CD4-positive, alpha-beta memory T cell (primary cell): ENCODE measurements around the gene HLX. TPM values are rescaled to one million over a fixed set of nuclear protein-coding genes. Genes with fewer than 3 reads are reported as not detected.
A peak's percentile ranks its signal among the peaks of the same experiment; 100 is the strongest.

Experiments used
- CTCF ChIA-PET: fragments of 350-600 bp; sonication (Branson Sonifier 250); formaldehyde crosslinking; loops from one replicate; lab custom pipeline; 2021; ENCODE audit warnings: inconsistent platforms; ENCODE audit not compliant: partially characterized antibody; lab: Charles Lee
- POLR2A ChIA-PET: fragments of 350-600 bp; sonication (Branson Sonifier 250); formaldehyde crosslinking; loops from one replicate; lab custom pipeline; 2021; ENCODE audit not compliant: partially characterized antibody; lab: Charles Lee
- DNase-seq, 5 donors: peaks; one replicate each; pipeline versions ENCODE4 v3.0.0 to v3.0.0-alpha.2; 2020 to 2022; ENCODE audit warnings: mixed read lengths in 1 of 5
- H3K27ac ChIP-seq: one replicate; pipeline ENCODE4 v1.7.0; 2013; ENCODE audit warnings: low read depth, low read length
- H3K27me3 ChIP-seq: 2 replicates; pipeline ENCODE4 v1.7.0; 2013; ENCODE audit warnings: mild to moderate bottlenecking, low read length, moderate library complexity; ENCODE audit not compliant: insufficient read depth
- H3K36me3 ChIP-seq: 2 replicates; pipeline ENCODE4 v1.7.0; 2013; ENCODE audit warnings: mild to moderate bottlenecking, low read length, moderate library complexity; ENCODE audit not compliant: insufficient read depth
- H3K4me1 ChIP-seq: 2 replicates; pipeline ENCODE4 v1.7.0; 2013; ENCODE audit warnings: mild to moderate bottlenecking, low read length, moderate library complexity; ENCODE audit not compliant: insufficient read depth
- H3K4me3 ChIP-seq, 2 donors: one replicate each; pipeline ENCODE4 v1.7.0; 2013; ENCODE audit warnings: low read length in 2 of 2, mild to moderate bottlenecking in 1 of 2
- H3K9me3 ChIP-seq, 2 donors: one replicate each; pipeline ENCODE4 v1.7.0; 2013; ENCODE audit warnings: low read length in 2 of 2, control low read depth in 1 of 2; ENCODE audit not compliant: control insufficient read depth in 1 of 2
- H3K27ac Mint-ChIP-seq, 7 donors: one replicate each; pipeline ENCODE4 v1.8.0; 2020 to 2021; ENCODE audit warnings: mixed read lengths in 7 of 7, mild to moderate bottlenecking in 6 of 7, inconsistent platforms in 3 of 7, moderate library complexity in 3 of 7
- H3K27me3 Mint-ChIP-seq, 2 donors: one replicate each; pipeline ENCODE4 v1.8.0; 2020 to 2021; ENCODE audit warnings: mixed read lengths in 2 of 2
- H3K36me3 Mint-ChIP-seq, 2 donors: one replicate each; pipeline ENCODE4 v1.8.0; 2020 to 2021; ENCODE audit warnings: mixed read lengths in 2 of 2, inconsistent platforms in 1 of 2, mild to moderate bottlenecking in 1 of 2
- H3K4me1 Mint-ChIP-seq, 4 donors: one replicate each; pipeline ENCODE4 v1.8.0; 2020 to 2021; ENCODE audit warnings: mixed read lengths in 4 of 4, mild to moderate bottlenecking in 1 of 4
- H3K4me3 Mint-ChIP-seq, 8 donors: one replicate each; pipeline ENCODE4 v1.8.0; 2020 to 2021; ENCODE audit warnings: mixed read lengths in 8 of 8, mild to moderate bottlenecking in 7 of 8, moderate library complexity in 6 of 8, inconsistent platforms in 3 of 8
- H3K9me3 Mint-ChIP-seq, 8 donors: one replicate each; pipeline ENCODE4 v1.8.0; 2020 to 2021; ENCODE audit warnings: mixed read lengths in 8 of 8, mild to moderate bottlenecking in 5 of 8, inconsistent platforms in 3 of 8, moderate library complexity in 1 of 8
- intact Hi-C: fragments of 100-400 bp; cut with micrococcal nuclease; formaldehyde crosslinking; loops from one replicate; pipeline ENCODE4 v1.15.1; 2023
- polyA plus RNA-seq, 2 donors: library from polyadenylated mRNA; unstranded; fragments of 300-500 nt; fragmentation: Illumina TruSeq; gene quantifications; one replicate each; pipeline ENCODE4 v1.2.3, GENCODE V29; 2021
- total RNA-seq, 2 experiments: library from RNA; stranded (reverse); gene quantifications; one replicate each; pipeline ENCODE4 v1.2.3, GENCODE V29; 2021

The HLX gene
- total and polyA plus RNA-seq, 4 experiments from 2014 or later = 0.14 to 0.20 TPM; not detected in 2

- intact Hi-C loops = no loop called here
Observed at GRCh38 chr1:220877377-220878095, 1.7 kb upstream of the HLX start.

GRCh38 chr1:220878191-220879075 is 810 bp upstream of the HLX start:
- ChIA-PET CTCF (interaction anchor here (0.6 to 1.2 kb wide), 2 partner anchors 10 to 98 kb away, joined by 3 read pairs; no protein-coding TSS in a partner anchor), POLR2A (no interaction called here)
- Histone ChIP-seq H3K27me3 (peaks cover 27% of the 10 kb centered on the region), H3K27ac (no peak overlapping the region), H3K9me3 (no peaks in the 10 kb centered on the region), H3K4me1 (peaks cover 31% of the 10 kb centered on the region), H3K4me3 (no peak overlapping the region), H3K36me3 (no peaks in the 10 kb centered on the region)
- DNase-seq = no peak
- Mint-ChIP-seq H3K4me3 (peak overlapping the region; percentile 64 to 85 (median 72)), H3K36me3 (no peaks in the 10 kb centered on the region), H3K4me1 (peaks cover 16 to 37% (median 26%) of the 10 kb centered on the region in 4 donors), H3K27me3 (peaks cover 58 to 59% of the 10 kb centered on the region in 2 donors), H3K27ac (no peak overlapping the region), H3K9me3 (peaks cover 0 to 4% (median 0%) of the 10 kb centered on the region in 8 donors)
- intact Hi-C loops = no loop called here

More at GRCh38 chr1:220877377-220878095, 1.7 kb upstream of the HLX start:
- no peaks in the 10 kb centered on the region for H3K9me3 ChIP-seq
- no peak for DNase-seq
- Mint-ChIP-seq H3K4me3 (peak overlapping the region in 5 of 8 donors; percentile 18 to 85 (median 73)), H3K27me3 (peaks cover 56 to 58% of the 10 kb centered on the region in 2 donors), H3K27ac (no peak overlapping the region), H3K36me3 (no peaks in the 10 kb centered on the region), H3K9me3 (peaks cover 0 to 4% (median 0%) of the 10 kb centered on the region in 8 donors), H3K4me1 (peaks cover 16 to 37% (median 26%) of the 10 kb centered on the region in 4 donors)
- no peak overlapping the region for H3K4me3 ChIP-seq
- H3K27me3 ChIP-seq = peaks cover 25% of the 10 kb centered on the region
- H3K27ac ChIP-seq = no peak overlapping the region
- ChIA-PET POLR2A (no interaction called here), CTCF (interaction anchor here (1.2 kb wide), 1 partner anchor 9 kb away, joined by 3 read pairs; no protein-coding TSS in a partner anchor)
- H3K36me3 ChIP-seq = no peaks in the 10 kb centered on the region
- peaks cover 31% of the 10 kb centered on the region for H3K4me1 ChIP-seq

GRCh38 chr1:220879509-220880361 is 492 bp downstream of the HLX start:
- Mint-ChIP-seq H3K4me3 (peak overlapping the region; percentile 46 to 85 (median 74)), H3K36me3 (no peaks in the 10 kb centered on the region), H3K27me3 (peaks cover 56 to 64% of the 10 kb centered on the region in 2 donors), H3K9me3 (peaks cover 0 to 4% (median 1%) of the 10 kb centered on the region in 8 donors), H3K4me1 (peaks cover 16 to 37% (median 26%) of the 10 kb centered on the region in 4 donors), H3K27ac (no peak overlapping the region)
- intact Hi-C loops = no loop called here
- H3K36me3 ChIP-seq = no peaks in the 10 kb centered on the region
- DNase-seq = no peak
- H3K27me3 ChIP-seq = peaks cover 27% of the 10 kb centered on the region
- ChIA-PET CTCF (no interaction called here), POLR2A (no interaction called here)
- H3K4me3 ChIP-seq = no peak overlapping the region
- H3K9me3 ChIP-seq = no peaks in the 10 kb centered on the region
- H3K4me1 ChIP-seq = peaks cover 31% of the 10 kb centered on the region
- H3K27ac ChIP-seq = no peak overlapping the region

- H3K4me1 Mint-ChIP-seq = peaks cover 16 to 37% (median 26%) of the 10 kb centered on the region in 4 donors
- no peak overlapping the region for H3K4me3 ChIP-seq
- peaks cover 52 to 60% of the 10 kb centered on the region in 2 donors for H3K27me3 Mint-ChIP-seq
- no peaks in the 10 kb centered on the region for H3K36me3 Mint-ChIP-seq
- H3K4me1 ChIP-seq = peaks cover 31% of the 10 kb centered on the region
- intact Hi-C loops = no loop called here
- peaks cover 0 to 4% (median 1%) of the 10 kb centered on the region in 8 donors for H3K9me3 Mint-ChIP-seq
- no peaks in the 10 kb centered on the region for H3K9me3 ChIP-seq
- no peak overlapping the region for H3K27ac Mint-ChIP-seq
- peak overlapping the region; percentile 33 to 79 (median 69) for H3K4me3 Mint-ChIP-seq
- DNase-seq = no peak
- no peaks in the 10 kb centered on the region for H3K36me3 ChIP-seq
- H3K27me3 ChIP-seq = peaks cover 27% of the 10 kb centered on the region
- H3K27ac ChIP-seq = no peak overlapping the region
- POLR2A ChIA-PET = no interaction called here
- CTCF ChIA-PET = no interaction called here
Observed at GRCh38 chr1:220880362-220880670, 1.1 kb downstream of the HLX start.

- Histone ChIP-seq H3K27ac (no peak overlapping the region), H3K27me3 (peaks cover 27% of the 10 kb centered on the region), H3K36me3 (no peaks in the 10 kb centered on the region), H3K4me3 (no peak overlapping the region), H3K9me3 (no peaks in the 10 kb centered on the region), H3K4me1 (peaks cover 31% of the 10 kb centered on the region)
- Mint-ChIP-seq H3K27me3 (peaks cover 52 to 58% of the 10 kb centered on the region in 2 donors), H3K27ac (no peak overlapping the region), H3K4me1 (peaks cover 16 to 37% (median 26%) of the 10 kb centered on the region in 4 donors), H3K4me3 (peak overlapping the region; percentile 33 to 79 (median 69)), H3K36me3 (no peaks in the 10 kb centered on the region), H3K9me3 (peaks cover 0 to 4% (median 1%) of the 10 kb centered on the region in 8 donors)
- intact Hi-C loops = no loop called here
- POLR2A ChIA-PET = no interaction called here
- no peak for DNase-seq
- CTCF ChIA-PET = no interaction called here
Observed at GRCh38 chr1:220880726-220881506, 1.7 kb downstream of the HLX start.

- H3K27ac ChIP-seq = no peak overlapping the region
- H3K4me1 ChIP-seq = peaks cover 31% of the 10 kb centered on the region
- Mint-ChIP-seq H3K27me3 (peaks cover 50 to 56% of the 10 kb centered on the region in 2 donors), H3K4me1 (peaks cover 14 to 37% (median 25%) of the 10 kb centered on the region in 4 donors), H3K9me3 (peaks cover 0 to 4% (median 1%) of the 10 kb centered on the region in 8 donors), H3K36me3 (no peaks in the 10 kb centered on the region), H3K4me3 (peak overlapping the region in 2 of 8 donors; percentile 8 to 31), H3K27ac (no peak overlapping the region)
- ChIA-PET POLR2A (no interaction called here), CTCF (no interaction called here)
- intact Hi-C loops = no loop called here
- H3K36me3 ChIP-seq = no peaks in the 10 kb centered on the region
- DNase-seq = no peak
- H3K4me3 ChIP-seq = no peak overlapping the region
- no peaks in the 10 kb centered on the region for H3K9me3 ChIP-seq
- peaks cover 23% of the 10 kb centered on the region for H3K27me3 ChIP-seq
Observed at GRCh38 chr1:220882061-220882891, 3.0 kb downstream of the HLX start.
